ENCODE results near the gene NFIA.

The NFIA gene

GRCh38 chr1:61474269-61474817 lies 392.0 kb downstream of the NFIA start:
- no peak for DNase-seq

GRCh38 chr1:61474963-61475362 lies 392.6 kb downstream of the NFIA start:
- DNase-seq = no peak

- no peak for DNase-seq
Observed at GRCh38 chr1:61477301-61477700, 394.9 kb downstream of the NFIA start.

- no peak for DNase-seq
Observed at GRCh38 chr1:61480273-61480935, 398.0 kb downstream of the NFIA start.

GRCh38 chr1:61481315-61481715 lies 399.0 kb downstream of the NFIA start:
- no peak for DNase-seq

GRCh38 chr1:61482170-61482734 lies 399.9 kb downstream of the NFIA start:
- DNase-seq = no peak

GRCh38 chr1:61486783-61487536 lies 404.6 kb downstream of the NFIA start:
- DNase-seq = no peak

GRCh38 chr1:61487801-61488200 lies 405.4 kb downstream of the NFIA start:
- no peak for DNase-seq

- DNase-seq = no peak
Observed at GRCh38 chr1:61490924-61491323, 408.6 kb downstream of the NFIA start.

- no peak for DNase-seq
Observed at GRCh38 chr1:61491497-61491896, 409.1 kb downstream of the NFIA start.

- no peak for DNase-seq
Observed at GRCh38 chr1:61494000-61494399, 411.6 kb downstream of the NFIA start.

GRCh38 chr1:61496501-61496900 lies 414.1 kb downstream of the NFIA start:
- no peak for DNase-seq

- DNase-seq = no peak
Observed at GRCh38 chr1:61497013-61497412, 414.7 kb downstream of the NFIA start.

- no peak for DNase-seq
Observed at GRCh38 chr1:61498342-61498741, 416.0 kb downstream of the NFIA start.

- DNase-seq = no peak
Observed at GRCh38 chr1:61501971-61502916, 419.9 kb downstream of the NFIA start.

- DNase-seq = no peak
Observed at GRCh38 chr1:61504305-61504704, 421.9 kb downstream of the NFIA start.

GRCh38 chr1:61504852-61505390 lies 422.6 kb downstream of the NFIA start:
- DNase-seq = no peak

- DNase-seq = no peak
Observed at GRCh38 chr1:61506236-61506635, 423.9 kb downstream of the NFIA start.

GRCh38 chr1:61506944-61507500 lies 424.7 kb downstream of the NFIA start:
- DNase-seq = no peak
